Measurements from ENCODE around the gene GSTA1. TPM values are rescaled to one million over a fixed set of nuclear protein-coding genes. Genes with fewer than 3 reads are reported as not detected.

GSTA1 gene
- total RNA-seq, 1 experiment from 2014 or later: not detected

- H4K8ac ChIP-seq (replicated peaks; ENCODE audit: insufficient read length, low read depth, low read length): no peak overlapping the region
- no peak overlapping the region for H4K5ac ChIP-seq (ENCODE audit: insufficient read length, low read depth, low read length)
- H3K27me3 Mint-ChIP-seq (ENCODE audit: low read depth): peaks cover 7% of the 10 kb centered on the region
- no peak for DNase-seq
- no peak overlapping the region for H2AK5ac ChIP-seq (ENCODE audit: insufficient read length, low read length)
- H3K27me3 ChIP-seq (ENCODE audit: insufficient read depth, low read length): no peaks in the 10 kb centered on the region
- WGBS (ENCODE audit: extremely low coverage, insufficient read length, low lambda C conversion rate): no CpG with 5 or more reads among the region's 4 CpGs
- H3K9me3 ChIP-seq (ENCODE audit: control insufficient read depth, low read depth, low read length): no peaks in the 10 kb centered on the region
- H2BK5ac ChIP-seq (ENCODE audit: insufficient read length, low read length): no peak overlapping the region
- TF ChIP-seq, protein P1, sequence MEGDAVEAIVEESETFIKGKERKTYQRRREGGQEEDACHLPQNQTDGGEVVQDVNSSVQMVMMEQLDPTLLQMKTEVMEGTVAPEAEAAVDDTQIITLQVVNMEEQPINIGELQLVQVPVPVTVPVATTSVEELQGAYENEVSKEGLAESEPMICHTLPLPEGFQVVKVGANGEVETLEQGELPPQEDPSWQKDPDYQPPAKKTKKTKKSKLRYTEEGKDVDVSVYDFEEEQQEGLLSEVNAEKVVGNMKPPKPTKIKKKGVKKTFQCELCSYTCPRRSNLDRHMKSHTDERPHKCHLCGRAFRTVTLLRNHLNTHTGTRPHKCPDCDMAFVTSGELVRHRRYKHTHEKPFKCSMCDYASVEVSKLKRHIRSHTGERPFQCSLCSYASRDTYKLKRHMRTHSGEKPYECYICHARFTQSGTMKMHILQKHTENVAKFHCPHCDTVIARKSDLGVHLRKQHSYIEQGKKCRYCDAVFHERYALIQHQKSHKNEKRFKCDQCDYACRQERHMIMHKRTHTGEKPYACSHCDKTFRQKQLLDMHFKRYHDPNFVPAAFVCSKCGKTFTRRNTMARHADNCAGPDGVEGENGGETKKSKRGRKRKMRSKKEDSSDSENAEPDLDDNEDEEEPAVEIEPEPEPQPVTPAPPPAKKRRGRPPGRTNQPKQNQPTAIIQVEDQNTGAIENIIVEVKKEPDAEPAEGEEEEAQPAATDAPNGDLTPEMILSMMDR (conservative IDR thresholded peaks at IDR 0.05): no peak
- H3K4me1 Mint-ChIP-seq: peaks cover 13 to 16% of the 10 kb centered on the region in 2 experiments
- no peak overlapping the region for H3K4me3 Mint-ChIP-seq
- no peak overlapping the region for H3K27ac Mint-ChIP-seq
- H3K4ac ChIP-seq (ENCODE audit: low read depth, low read length): no peak overlapping the region
- H3K23me2 ChIP-seq (ENCODE audit: insufficient read length, low read depth, low read length, poor library complexity, severe bottlenecking): no peaks in the 10 kb centered on the region
- no peak overlapping the region for H3K23ac ChIP-seq (ENCODE audit: insufficient read length, low read depth, low read length)
- H3K9me3 Mint-ChIP-seq: peaks cover 10 to 12% of the 10 kb centered on the region in 2 experiments
- H2AFZ ChIP-seq (ENCODE audit: low read length): no peak overlapping the region
- no peaks in the 10 kb centered on the region for H3K79me2 ChIP-seq (ENCODE audit: insufficient read depth, low read length)
- H2BK15ac ChIP-seq (ENCODE audit: low read depth, low read length): no peak overlapping the region
- no peak overlapping the region for H2BK120ac ChIP-seq (ENCODE audit: low read depth, low read length, poor library complexity, severe bottlenecking)
- H3K27ac ChIP-seq (ENCODE audit: insufficient read length, low read depth, low read length): no peak overlapping the region
- H3K4me2 ChIP-seq (ENCODE audit: insufficient read depth, insufficient read length, low read length): no peak overlapping the region
- no peaks in the 10 kb centered on the region for H3K79me1 ChIP-seq (ENCODE audit: insufficient read depth, low read depth, low read length, poor library complexity, severe bottlenecking)
- no peak overlapping the region for H2BK12ac ChIP-seq (ENCODE audit: insufficient read length, low read depth, low read length)
- no peak overlapping the region for H3K14ac ChIP-seq (ENCODE audit: insufficient read depth, low read length)
- no peak overlapping the region for H3T11ph ChIP-seq (ENCODE audit: low read length)
- H2BK20ac ChIP-seq (ENCODE audit: low read depth, low read length, poor library complexity, severe bottlenecking): no peak overlapping the region
- no peak overlapping the region for H4K91ac ChIP-seq (ENCODE audit: insufficient read length, low read depth, low read length)
- no peaks in the 10 kb centered on the region for H4K20me1 ChIP-seq (ENCODE audit: control insufficient read depth, insufficient read depth, insufficient read length)
- H3K9ac ChIP-seq (ENCODE audit: extremely low read depth, insufficient read length, low read length): no peak overlapping the region
- peaks cover 7 to 8% (median 8%) of the 10 kb centered on the region in 3 experiments for H3K36me3 Mint-ChIP-seq (ENCODE audit: insufficient read depth in 1 of 3, low read depth in 3 of 3)
- H3K4me1 ChIP-seq (ENCODE audit: insufficient read depth, low read length): no peaks in the 10 kb centered on the region; the same call in 1 of the 2 replicates
- H3K18ac ChIP-seq (ENCODE audit: insufficient read length, low read depth, low read length): no peak overlapping the region
- H3K56ac ChIP-seq (ENCODE audit: insufficient read length, low read depth, low read length): no peak overlapping the region
These were observed 57.4 kb downstream of the GSTA1 start for GRCh38 chr6:52746213-52746612.

Measured in H9 (cell line).